GM18499 (cell line): ENCODE results near the gene FAM156B.
"Not testable (repeated sequence)": the region's sequence is repeated elsewhere in the genome, so short reads cannot be mapped to it uniquely, and the experiment has no call there.

Experiments
- ATAC-seq: cut with Tn5 transposase; IDR thresholded peaks from one replicate; pipeline ENCODE4 v1.9.1; 2021; ENCODE audit warnings: moderate number of reproducible peaks; ENCODE audit not compliant: insufficient read depth, unreplicated experiment

The FAM156B gene, protein sequence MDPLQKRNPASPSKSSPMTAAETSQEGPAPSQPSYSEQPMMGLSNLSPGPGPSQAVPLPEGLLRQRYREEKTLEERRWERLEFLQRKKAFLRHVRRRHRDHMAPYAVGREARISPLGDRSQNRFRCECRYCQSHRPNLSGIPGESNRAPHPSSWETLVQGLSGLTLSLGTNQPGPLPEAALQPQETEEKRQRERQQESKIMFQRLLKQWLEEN

DNA sequence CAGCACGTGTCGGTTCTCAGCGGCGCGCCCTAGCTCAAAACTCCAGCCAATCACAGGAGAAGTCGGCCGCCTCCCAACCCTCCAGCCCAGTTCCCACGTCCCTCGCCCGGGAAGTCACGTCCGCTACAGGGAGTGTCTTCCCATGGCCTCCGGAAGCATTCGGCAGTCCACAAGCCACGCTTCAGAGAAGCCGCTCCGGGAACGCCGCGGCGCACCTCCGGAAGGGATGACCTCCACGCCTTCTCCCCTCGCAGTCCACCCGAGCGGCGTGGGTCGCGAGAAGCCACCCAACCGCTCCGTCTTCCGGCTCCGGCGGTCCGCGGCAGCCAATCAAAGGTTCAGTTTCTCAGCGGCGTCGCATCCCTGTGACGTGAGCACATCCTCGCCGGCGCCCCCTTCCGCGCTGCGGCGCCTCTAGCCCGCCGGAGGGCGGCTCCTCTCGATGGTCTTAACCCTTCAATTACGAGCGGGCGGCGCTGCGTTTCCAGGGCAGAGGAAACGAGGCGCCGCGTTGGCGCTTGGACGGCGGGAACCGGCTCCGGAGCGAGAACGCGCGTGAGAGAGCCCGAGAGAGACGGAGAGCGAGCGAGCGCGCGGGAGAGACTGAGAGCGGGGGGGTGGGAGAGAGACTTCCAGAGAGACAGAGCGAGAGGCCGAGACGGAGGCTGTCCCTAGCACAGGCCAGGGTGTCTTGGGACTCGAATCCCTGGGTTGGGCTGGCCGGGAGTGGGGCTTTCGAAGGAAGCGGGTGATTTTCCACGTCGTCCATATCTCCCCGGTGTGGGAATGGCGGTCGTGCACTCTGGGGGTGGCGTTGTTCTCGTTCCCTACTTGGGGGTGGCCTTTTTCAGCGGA is at the start of gene FAM156B:
Gene FAM156B (plus strand): TSS at position 476 of the 855 bp plus-strand sequence. CDS start 9,896 bp downstream, outside the sequence.
- peak; percentile 60 for ATAC-seq

DNA sequence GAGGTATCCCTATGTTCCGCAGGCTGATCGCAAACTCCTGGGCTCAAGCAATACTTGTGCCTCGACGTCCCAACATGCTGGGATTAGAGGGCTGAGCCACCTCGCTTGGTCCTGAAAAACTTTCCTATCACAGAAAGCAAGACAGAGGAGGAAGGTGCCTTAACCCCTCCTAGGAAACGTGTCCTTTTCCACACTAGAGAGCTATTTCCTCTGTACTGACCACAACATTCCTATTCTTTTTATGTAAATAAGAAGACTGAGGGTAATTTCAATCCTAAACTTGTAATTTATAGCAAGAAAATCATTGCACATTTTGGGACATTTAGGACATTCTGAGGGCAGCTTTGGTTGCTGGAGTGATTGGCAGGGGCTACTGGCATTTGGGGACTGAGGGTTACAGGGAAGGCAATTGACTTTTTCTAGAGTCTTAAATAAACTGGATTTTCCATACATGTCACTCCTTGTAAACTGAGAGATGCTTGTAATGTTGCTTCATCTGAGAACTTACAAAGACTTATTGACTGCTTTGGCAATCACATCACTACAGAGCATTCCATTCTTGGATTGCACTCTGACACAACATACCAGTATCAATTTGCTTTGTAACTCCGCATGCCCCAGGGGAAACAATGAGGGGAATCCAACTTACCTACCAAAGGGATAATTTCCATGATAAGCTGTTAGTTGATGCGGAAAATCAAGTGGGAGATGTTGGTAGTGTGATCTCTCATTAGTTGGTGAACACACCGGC is 44.8 kb upstream of the FAM156B start:
- no peak for ATAC-seq

- not testable (repeated sequence) for ATAC-seq
These were observed 40.1 kb upstream of the FAM156B start for GRCh38 chrX:52856991-52857525.

GRCh38 chrX:52865343-52865998 is 31.7 kb upstream of the FAM156B start:
- ATAC-seq: no peak

- ATAC-seq: no peak
These were observed 29.4 kb upstream of the FAM156B start, which contains the start of gene XAGE3 for GRCh38 chrX:52867610-52868348. TSS of gene XAGE3 (minus strand) at chrX:52868083. CDS start at chrX:52867133, 950 bp downstream.

- ATAC-seq: no peak
These were observed 27.1 kb upstream of the FAM156B start for GRCh38 chrX:52870046-52870445.

DNA sequence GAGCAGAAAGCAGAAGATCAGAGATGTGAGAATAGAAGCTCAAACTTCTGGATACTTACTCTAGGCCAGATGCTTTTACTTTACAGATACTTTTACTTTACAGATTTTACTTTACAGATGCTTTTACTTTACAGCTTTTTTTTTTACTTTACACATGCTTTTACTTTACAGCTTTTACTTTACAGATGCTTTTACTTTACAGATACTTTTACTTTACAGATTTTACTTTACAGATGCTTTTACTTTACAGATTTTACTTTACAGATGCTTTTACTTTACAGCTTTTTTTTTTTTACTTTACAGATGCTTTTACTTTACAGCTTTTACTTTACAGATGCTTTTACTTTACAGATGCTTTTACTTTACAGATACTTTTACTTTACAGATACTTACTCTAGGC is 23.3 kb upstream of the FAM156B start:
- not testable (repeated sequence) for ATAC-seq

- ATAC-seq: no peak
These were observed 22.5 kb upstream of the FAM156B start for GRCh38 chrX:52874661-52875060.

GRCh38 chrX:52875436-52875835 is 21.7 kb upstream of the FAM156B start:
- not testable (repeated sequence) for ATAC-seq

DNA sequence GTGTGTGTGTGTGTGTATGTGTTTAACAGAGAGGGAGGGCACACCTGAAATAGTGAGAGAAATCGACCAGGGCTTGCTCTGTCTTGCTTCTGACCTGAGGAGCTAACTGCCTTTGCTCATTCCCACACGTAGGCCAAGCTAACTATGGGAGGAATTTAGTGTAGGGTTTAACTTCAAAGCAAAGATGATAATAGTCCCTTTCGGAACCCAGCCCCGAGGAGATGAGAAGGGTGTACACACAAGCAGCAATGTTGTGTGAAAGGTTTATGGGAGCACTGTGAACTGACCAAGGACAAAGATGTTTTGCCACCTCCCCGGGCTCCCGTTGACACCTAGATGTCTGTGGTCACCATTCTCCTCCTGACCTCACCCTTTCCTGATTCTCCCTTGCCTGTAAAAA is 20.7 kb upstream of the FAM156B start:
- not testable (repeated sequence) for ATAC-seq

GRCh38 chrX:52887459-52887858 is 9.7 kb upstream of the FAM156B start:
- not testable (repeated sequence) for ATAC-seq

GRCh38 chrX:52888090-52888489 is 9.0 kb upstream of the FAM156B start:
- not testable (repeated sequence) for ATAC-seq

DNA sequence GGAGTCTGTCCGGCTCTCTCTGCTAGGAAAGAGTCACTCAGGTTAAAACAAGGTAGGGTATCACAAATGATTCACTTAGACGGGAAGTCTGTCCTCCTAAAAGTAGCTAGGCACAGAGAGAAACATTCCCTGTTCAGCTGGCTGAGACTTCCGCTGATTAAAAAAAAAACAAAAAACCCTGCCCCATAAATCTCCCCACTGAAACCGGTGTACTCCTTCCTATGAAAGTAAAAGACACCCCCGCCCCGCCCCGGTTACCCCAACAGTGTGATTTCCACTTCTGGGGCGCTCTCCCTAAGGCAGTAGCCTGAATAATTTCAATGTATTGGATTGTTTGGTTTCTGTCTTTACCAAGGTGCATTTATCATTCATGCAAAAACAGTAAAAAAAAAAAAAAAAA is 692 bp upstream of the FAM156B start:
- peak; percentile 2 for ATAC-seq

DNA sequence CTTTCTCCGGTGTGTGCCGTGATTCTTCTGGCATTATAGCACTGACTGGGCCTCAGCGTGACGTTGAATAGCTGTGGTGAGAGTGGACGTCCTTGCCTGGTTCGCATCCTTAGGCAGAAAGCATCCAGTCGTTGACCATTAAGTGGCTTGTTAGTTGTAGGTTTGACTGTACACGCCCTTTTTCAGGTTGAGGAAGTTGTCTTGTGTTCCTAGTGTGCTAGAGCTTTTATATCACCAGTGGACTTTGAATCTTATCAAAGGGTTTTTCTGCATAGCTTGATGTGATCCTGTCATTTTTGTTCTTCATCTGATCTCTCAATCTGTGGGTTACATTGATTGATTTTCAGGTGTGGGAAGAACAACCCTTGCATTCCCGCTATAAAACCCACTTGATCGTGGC is 8.4 kb downstream of the FAM156B start:
- not testable (repeated sequence) for ATAC-seq

DNA sequence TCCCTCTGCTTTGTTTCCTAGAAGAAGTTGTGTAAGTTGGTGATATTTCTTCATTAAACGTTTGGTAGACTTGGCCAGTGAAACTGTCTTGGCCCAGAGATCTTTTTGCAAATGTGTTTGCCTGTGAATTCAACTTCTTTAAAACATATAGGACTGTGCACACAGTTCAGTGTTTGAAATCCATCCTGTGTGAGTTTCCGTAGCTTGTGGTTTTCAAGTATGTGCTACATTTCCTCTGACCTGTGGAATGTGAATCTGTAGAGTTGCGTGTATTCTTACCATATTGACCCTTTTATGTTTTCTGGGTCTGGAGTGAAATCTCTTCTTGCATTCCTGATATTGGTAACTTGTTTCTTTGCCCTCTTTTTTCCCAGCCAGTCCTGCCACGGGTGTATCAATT is 8.9 kb downstream of the FAM156B start:
- ATAC-seq: not testable (repeated sequence)

- not testable (repeated sequence) for ATAC-seq
These were observed 10.0 kb downstream of the FAM156B start for GRCh38 chrX:52907137-52907536.

DNA sequence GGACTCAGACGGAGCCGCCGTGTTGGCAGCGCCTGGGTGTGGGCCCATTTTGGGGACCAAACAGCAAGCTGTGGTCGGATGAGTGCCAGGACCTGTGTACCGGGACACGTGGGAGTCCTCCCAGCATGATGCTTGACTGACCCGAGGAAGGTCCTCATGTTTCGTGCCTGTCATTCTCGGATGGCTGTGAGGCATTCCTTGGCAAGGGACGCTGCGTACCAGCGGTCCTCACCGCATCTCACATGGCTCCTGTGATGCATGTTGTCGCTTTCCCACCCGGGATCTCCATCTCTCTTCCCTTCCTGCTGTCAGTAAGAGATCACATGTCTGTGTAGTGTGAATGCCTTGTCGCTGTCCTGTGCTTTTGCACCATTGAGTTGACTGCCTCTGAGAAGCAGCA is 10.8 kb downstream of the FAM156B start:
- ATAC-seq: not testable (repeated sequence)

DNA sequence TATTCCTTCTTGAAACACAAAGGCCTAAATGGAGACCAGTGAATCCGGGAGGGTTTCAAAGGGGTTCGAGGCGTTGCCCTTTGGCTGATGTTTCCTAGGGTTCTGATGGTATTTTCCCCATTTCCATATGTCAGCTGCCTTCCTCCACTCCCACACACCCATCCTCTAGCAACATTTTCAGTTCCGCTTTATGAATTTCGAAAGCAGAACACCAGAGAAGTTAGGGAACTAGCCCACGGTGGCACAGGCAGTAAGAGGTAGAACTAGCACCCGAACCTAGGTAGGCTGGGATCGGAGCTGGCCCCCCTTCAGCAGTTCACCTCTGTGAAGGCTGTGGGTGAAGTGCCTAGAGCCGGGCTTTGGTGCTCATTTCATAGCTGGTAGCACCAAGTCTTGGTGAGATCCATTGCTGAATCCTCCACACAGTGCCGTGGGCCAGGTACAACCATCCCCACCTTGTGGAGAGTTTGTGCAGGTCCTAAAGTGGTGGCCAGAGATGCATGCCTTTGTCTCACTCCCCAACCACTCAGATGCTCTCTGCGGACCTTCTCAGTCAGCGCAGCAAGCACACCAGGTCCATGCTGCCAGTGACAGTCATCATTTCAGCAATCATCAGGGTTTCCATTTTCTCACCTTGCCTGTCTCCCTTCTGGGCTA is 12.3 kb downstream of the FAM156B start:
- not testable (repeated sequence) for ATAC-seq

GRCh38 chrX:52913681-52914080 is 16.6 kb downstream of the FAM156B start:
- not testable (repeated sequence) for ATAC-seq
